Colonic mucosa (tissue), 4 donors: ENCODE results near the gene C19orf81. TPM values are rescaled to one million over a fixed set of nuclear protein-coding genes. Genes with fewer than 3 reads are reported as not detected.
"Not testable (repeated sequence)": the region's sequence is repeated elsewhere in the genome, so short reads cannot be mapped to it uniquely, and the experiment has no call there.

ENCODE experiments used
- DNase-seq: peaks from one replicate; pipeline ENCODE4 v3.0.0-alpha.2; 2020
- H3K27ac ChIP-seq: fragments of 200-600 bp; one replicate; pipeline ENCODE4 v1.8.0; 2021
- H3K27me3 ChIP-seq: fragments of 200-600 bp; one replicate; pipeline ENCODE4 v1.8.0; 2021
- H3K36me3 ChIP-seq: fragments of 200-600 bp; one replicate; pipeline ENCODE4 v1.8.0; 2021
- H3K4me1 ChIP-seq: fragments of 200-600 bp; one replicate; pipeline ENCODE4 v1.8.0; 2021; ENCODE audit warnings: mild to moderate bottlenecking
- H3K4me3 ChIP-seq: fragments of 200-600 bp; one replicate; pipeline ENCODE4 v1.8.0; 2021
- H3K9ac ChIP-seq, 2 donors: one replicate each; pipeline ENCODE4 v1.7.0; 2013; ENCODE audit warnings: control low read depth in 2 of 2, low read depth in 2 of 2, low read length in 2 of 2
- H3K9me3 ChIP-seq: fragments of 200-600 bp; one replicate; pipeline ENCODE4 v1.8.0; 2021
- CTCF ChIP-seq: fragments of 200-600 bp; IDR thresholded peaks from one replicate; pipeline ENCODE4 v1.8.0; 2022; ENCODE audit warnings: antibody characterized with exemption, mild to moderate bottlenecking
- intact Hi-C: fragments of 100-400 bp; cut with DNase I; formaldehyde crosslinking; loops from one replicate; pipeline ENCODE4 v1.14.1; 2022
- total RNA-seq, 2 donors: library from RNA; stranded (reverse); fragmentation: NEBNext Ultra II Directional in 1 of 2; extraction: Animal tissue kit (Norgen Biotek cat#: 25700) in 1 of 2; gene quantifications; one replicate each; pipeline ENCODE4 v1.2.1, GENCODE V29; 2021
- donor health status: healthy.
- donor health status: DM: no; HTN: no; CAD: no.
- donor health status: DM: no; HTN: no; CAD: no.

Gene C19orf81
- total RNA-seq, 2 donors from 2014 or later = not detected

- H3K27me3 ChIP-seq = no peaks in the 10 kb centered on the region
- intact Hi-C loops = no loop called here
Measured at GRCh38 chr19:50607388-50607787, 41.9 kb upstream of the C19orf81 start.

GRCh38 chr19:50607874-50608785 lies 41.1 kb upstream of the C19orf81 start:
- Histone ChIP-seq H3K4me1 (no peaks in the 10 kb centered on the region), H3K9me3 (no peaks in the 10 kb centered on the region), H3K36me3 (no peaks in the 10 kb centered on the region), H3K9ac (no peak overlapping the region), H3K27me3 (no peaks in the 10 kb centered on the region), H3K27ac (no peak overlapping the region), H3K4me3 (no peak overlapping the region)
- peak; percentile 49 for DNase-seq
- no peak for TF ChIP-seq CTCF
- intact Hi-C loops = no loop called here

More at GRCh38 chr19:50607388-50607787, 41.9 kb upstream of the C19orf81 start:
- H3K4me3 ChIP-seq = no peak overlapping the region
- no peak overlapping the region for H3K27ac ChIP-seq
- no peak for TF ChIP-seq CTCF
- no peaks in the 10 kb centered on the region for H3K4me1 ChIP-seq
- H3K9me3 ChIP-seq = no peaks in the 10 kb centered on the region
- no peak overlapping the region for H3K9ac ChIP-seq
- no peak for DNase-seq
- H3K36me3 ChIP-seq = no peaks in the 10 kb centered on the region

- H3K27ac ChIP-seq, H3K9me3 ChIP-seq, H3K36me3 ChIP-seq, intact Hi-C loops, H3K4me1 ChIP-seq, H3K27me3 ChIP-seq, H3K4me3 ChIP-seq, DNase-seq, H3K9ac ChIP-seq: not testable (repeated sequence)
Measured at GRCh38 chr19:50612504-50613404, 36.5 kb upstream of the C19orf81 start.

GRCh38 chr19:50618379-50618778 lies 30.9 kb upstream of the C19orf81 start:
- intact Hi-C loops, H3K4me1 ChIP-seq, H3K9me3 ChIP-seq, H3K4me3 ChIP-seq, H3K27me3 ChIP-seq, H3K9ac ChIP-seq, H3K27ac ChIP-seq, H3K36me3 ChIP-seq, DNase-seq: not testable (repeated sequence)

- H3K9me3 ChIP-seq, DNase-seq, H3K27me3 ChIP-seq, H3K36me3 ChIP-seq, H3K9ac ChIP-seq, H3K4me1 ChIP-seq, H3K27ac ChIP-seq, H3K4me3 ChIP-seq, intact Hi-C loops: not testable (repeated sequence)
Measured at GRCh38 chr19:50619184-50619583, 30.1 kb upstream of the C19orf81 start.

- H3K4me3 ChIP-seq, H3K27me3 ChIP-seq, H3K36me3 ChIP-seq, intact Hi-C loops, H3K27ac ChIP-seq, H3K4me1 ChIP-seq, DNase-seq, H3K9me3 ChIP-seq, H3K9ac ChIP-seq: not testable (repeated sequence)
Measured at GRCh38 chr19:50620394-50620906, 28.8 kb upstream of the C19orf81 start.

- no peak overlapping the region for H3K9ac ChIP-seq
- H3K27ac ChIP-seq = no peak overlapping the region
- no peak for DNase-seq
- no peaks in the 10 kb centered on the region for H3K4me1 ChIP-seq
- no peaks in the 10 kb centered on the region for H3K9me3 ChIP-seq
- H3K36me3 ChIP-seq = no peaks in the 10 kb centered on the region
- intact Hi-C loops = no loop called here
- H3K4me3 ChIP-seq = no peak overlapping the region
- H3K27me3 ChIP-seq = no peaks in the 10 kb centered on the region
- TF ChIP-seq CTCF = no peak
Measured at GRCh38 chr19:50624949-50625600, 24.2 kb upstream of the C19orf81 start.
